ENCODE results near the gene RSPO3.
"Not testable (repeated sequence)": the region's sequence is repeated elsewhere in the genome, so short reads cannot be mapped to it uniquely, and the experiment has no call there.

RSPO3 gene

GRCh38 chr6:127206531-127207095 lies 88.1 kb downstream of the RSPO3 start:
- no peak for DNase-seq

GRCh38 chr6:127207591-127208120 lies 89.2 kb downstream of the RSPO3 start:
- DNase-seq: no peak

DNA sequence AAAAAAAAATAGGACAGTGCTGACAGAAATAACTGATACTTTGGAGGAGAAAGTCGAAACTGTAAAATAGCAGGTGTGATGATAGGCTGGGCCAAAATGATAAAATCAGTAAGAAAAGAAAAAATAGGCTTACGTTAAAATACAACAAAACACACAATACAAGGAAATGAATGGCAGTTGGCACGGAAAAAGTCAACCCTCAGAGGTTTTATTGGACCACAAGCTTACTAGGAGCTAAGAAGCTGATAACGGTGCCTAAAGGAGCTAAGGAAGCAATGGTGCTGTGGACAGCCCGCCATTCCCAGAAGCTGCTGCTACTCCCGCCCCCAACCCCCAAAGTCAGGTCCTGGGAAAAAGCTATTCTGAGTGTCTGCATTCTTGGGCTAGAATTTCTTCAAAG lies 92.3 kb downstream of the RSPO3 start:
- no peak for DNase-seq

DNA sequence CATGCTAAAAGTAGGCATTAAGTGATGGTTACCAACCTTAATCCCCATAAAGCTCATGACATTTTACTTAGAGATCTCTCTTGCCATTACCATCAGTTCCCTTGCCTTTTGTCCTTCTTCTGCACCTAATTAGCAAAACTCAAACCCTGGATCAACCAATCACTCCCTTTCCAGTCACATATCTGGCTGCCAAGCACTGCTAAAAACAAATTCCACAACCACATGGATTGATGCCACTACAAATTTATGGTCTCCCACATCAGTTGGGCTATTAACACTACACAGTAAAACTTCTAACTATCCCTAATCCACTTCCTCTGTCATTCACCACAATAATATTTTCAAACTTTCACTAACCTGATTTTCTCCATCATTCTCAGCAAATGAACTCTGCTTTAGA lies 93.9 kb downstream of the RSPO3 start:
- DNase-seq: no peak

- DNase-seq: not testable (repeated sequence)
Observed at GRCh38 chr6:127214032-127214431, 95.6 kb downstream of the RSPO3 start.

GRCh38 chr6:127214531-127214930 lies 96.1 kb downstream of the RSPO3 start:
- peak; percentile 5 for DNase-seq

DNA sequence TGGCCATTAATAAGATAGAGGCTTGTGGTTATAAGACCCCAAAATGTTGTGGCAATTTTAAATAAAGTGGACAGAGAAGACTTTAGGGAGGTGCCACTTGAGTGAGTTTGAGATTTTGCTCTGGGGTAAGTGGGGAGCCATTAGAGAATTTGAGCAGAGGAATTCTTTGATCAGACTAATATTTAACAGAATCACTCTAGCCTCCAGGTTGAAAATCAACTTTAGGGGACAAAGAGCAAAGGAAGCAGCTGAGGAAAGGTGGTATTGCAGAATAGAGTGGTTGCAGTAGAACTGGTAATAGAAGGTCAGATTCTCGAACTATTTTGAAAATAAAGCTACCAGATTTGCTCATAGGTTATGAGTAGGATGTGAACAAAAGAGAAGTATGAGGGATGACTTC lies 97.5 kb downstream of the RSPO3 start:
- no peak for DNase-seq

- DNase-seq: no peak
Observed at GRCh38 chr6:127216810-127217789, 98.6 kb downstream of the RSPO3 start.

- no peak for DNase-seq
Observed at GRCh38 chr6:127219869-127220268, 101.4 kb downstream of the RSPO3 start.

GRCh38 chr6:127221201-127221600 lies 102.7 kb downstream of the RSPO3 start:
- DNase-seq: no peak

DNA sequence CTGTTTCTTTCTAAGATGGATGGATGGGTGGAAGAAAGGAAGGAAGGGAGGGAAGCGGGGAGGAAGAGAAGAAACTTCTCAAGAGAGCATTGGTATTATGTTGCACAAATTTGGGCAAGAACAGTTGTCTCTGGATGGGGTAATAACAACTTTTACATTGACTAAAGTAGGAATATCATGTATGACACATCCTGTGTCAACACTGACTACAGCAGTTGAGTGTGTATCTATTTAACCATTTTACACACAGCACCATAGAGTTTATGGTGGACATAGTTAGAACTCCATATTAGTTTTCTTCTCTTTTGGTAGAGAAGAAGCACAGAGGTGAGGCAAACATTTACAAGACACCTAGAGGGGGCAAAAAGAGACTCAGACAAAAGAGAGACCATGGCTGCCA lies 103.9 kb downstream of the RSPO3 start:
- no peak for DNase-seq

- no peak for DNase-seq
Observed at GRCh38 chr6:127225497-127225896, 107.0 kb downstream of the RSPO3 start.

DNA sequence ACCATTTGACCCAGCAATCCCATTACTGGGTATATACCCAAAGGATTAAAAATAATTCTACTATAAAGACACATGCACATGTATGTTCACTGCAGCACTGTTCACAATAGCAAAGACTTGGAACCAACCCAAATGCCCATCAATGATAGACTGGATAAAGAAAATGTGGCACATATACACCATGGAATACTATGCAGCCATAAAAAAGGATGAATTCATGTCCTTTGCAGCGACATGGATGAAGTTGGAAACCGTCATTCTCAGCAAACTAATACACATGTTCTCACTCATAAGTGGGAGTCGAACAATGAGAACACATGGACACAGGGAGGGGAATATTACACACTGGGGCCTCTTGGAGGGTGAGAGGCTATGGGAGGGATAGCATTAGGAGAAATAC lies 115.3 kb downstream of the RSPO3 start:
- DNase-seq: not testable (repeated sequence)

- DNase-seq: no peak
Observed at GRCh38 chr6:127243501-127243900, 125.0 kb downstream of the RSPO3 start.

All from activated gamma-delta T cell (primary cell).